Ishikawa (cell line): Measurements from ENCODE around the gene CCDC57.

ENCODE experiments used
- CEBPB ChIP-seq: IDR thresholded peaks from 2 replicates; pipeline ENCODE4 v1.6.1; 2012
- CREB1 ChIP-seq: IDR thresholded peaks from 2 replicates; pipeline ENCODE4 v1.6.1; 2012; ENCODE audit warnings: low read depth
- EGR1 ChIP-seq: IDR thresholded peaks from 2 replicates; pipeline ENCODE4 v1.6.1; 2012
- EP300 ChIP-seq: IDR thresholded peaks from 2 replicates; pipeline ENCODE4 v1.6.1; 2012; ENCODE audit warnings: borderline replicate concordance
- FOXM1 ChIP-seq: IDR thresholded peaks from 2 replicates; pipeline ENCODE4 v1.6.1; 2012; ENCODE audit warnings: low read depth, borderline replicate concordance
- NFIC ChIP-seq: IDR thresholded peaks from 2 replicates; pipeline ENCODE4 v1.6.1; 2012
- RAD21 ChIP-seq: IDR thresholded peaks from 2 replicates; pipeline ENCODE4 v1.6.1; 2012; ENCODE audit warnings: low read depth
- TAF1 ChIP-seq: IDR thresholded peaks from 2 replicates; pipeline ENCODE4 v1.6.1; 2012; ENCODE audit warnings: low read depth, mild to moderate bottlenecking
- TCF12 ChIP-seq: IDR thresholded peaks from 2 replicates; pipeline ENCODE4 v1.6.1; 2012; ENCODE audit warnings: low read depth
- USF1 ChIP-seq: IDR thresholded peaks from 2 replicates; pipeline ENCODE4 v1.6.1; 2012
- YY1 ChIP-seq: IDR thresholded peaks from 2 replicates; pipeline ENCODE4 v1.6.1; 2012; ENCODE audit warnings: low read depth
- TF ChIP-seq, protein P1 (sequence below): IDR thresholded peaks from 2 replicates; pipeline ENCODE4 v1.6.1; 2012; ENCODE audit warnings: low read depth, mild to moderate bottlenecking

DNA sequence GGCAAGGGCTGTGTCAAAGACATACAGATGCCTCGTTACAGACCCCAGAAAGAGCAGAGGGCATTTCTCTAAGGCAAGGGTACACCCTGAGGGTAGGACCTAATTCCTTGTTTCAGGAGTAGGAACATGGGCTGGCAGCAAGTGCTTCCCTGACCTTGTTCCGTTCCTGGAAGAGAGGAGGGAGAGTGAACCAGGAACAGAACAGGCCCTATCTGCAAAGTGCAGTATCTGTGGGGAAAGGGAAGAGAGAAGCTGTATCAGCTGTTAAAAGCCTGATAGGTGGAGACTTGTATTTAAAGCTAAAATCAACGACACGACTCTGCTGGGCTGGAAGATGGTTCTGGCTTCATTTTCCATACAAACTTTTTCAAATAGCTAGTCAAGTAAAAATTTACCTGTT is 88.5 kb downstream of the CCDC57 start:
- TF ChIP-seq, protein P1, sequence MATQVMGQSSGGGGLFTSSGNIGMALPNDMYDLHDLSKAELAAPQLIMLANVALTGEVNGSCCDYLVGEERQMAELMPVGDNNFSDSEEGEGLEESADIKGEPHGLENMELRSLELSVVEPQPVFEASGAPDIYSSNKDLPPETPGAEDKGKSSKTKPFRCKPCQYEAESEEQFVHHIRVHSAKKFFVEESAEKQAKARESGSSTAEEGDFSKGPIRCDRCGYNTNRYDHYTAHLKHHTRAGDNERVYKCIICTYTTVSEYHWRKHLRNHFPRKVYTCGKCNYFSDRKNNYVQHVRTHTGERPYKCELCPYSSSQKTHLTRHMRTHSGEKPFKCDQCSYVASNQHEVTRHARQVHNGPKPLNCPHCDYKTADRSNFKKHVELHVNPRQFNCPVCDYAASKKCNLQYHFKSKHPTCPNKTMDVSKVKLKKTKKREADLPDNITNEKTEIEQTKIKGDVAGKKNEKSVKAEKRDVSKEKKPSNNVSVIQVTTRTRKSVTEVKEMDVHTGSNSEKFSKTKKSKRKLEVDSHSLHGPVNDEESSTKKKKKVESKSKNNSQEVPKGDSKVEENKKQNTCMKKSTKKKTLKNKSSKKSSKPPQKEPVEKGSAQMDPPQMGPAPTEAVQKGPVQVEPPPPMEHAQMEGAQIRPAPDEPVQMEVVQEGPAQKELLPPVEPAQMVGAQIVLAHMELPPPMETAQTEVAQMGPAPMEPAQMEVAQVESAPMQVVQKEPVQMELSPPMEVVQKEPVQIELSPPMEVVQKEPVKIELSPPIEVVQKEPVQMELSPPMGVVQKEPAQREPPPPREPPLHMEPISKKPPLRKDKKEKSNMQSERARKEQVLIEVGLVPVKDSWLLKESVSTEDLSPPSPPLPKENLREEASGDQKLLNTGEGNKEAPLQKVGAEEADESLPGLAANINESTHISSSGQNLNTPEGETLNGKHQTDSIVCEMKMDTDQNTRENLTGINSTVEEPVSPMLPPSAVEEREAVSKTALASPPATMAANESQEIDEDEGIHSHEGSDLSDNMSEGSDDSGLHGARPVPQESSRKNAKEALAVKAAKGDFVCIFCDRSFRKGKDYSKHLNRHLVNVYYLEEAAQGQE, result no peak
- TF ChIP-seq EGR1 (no peak), EP300 (no peak), CREB1 (no peak), YY1 (no peak), TAF1 (no peak), RAD21 (no peak), USF1 (no peak), NFIC (no peak), CEBPB (no peak), FOXM1 (no peak), TCF12 (no peak)
